Caco-2 (cell line): ENCODE measurements around the gene SKAP1. TPM values are rescaled to one million over a fixed set of nuclear protein-coding genes. Genes with fewer than 3 reads are reported as not detected.
"Not testable (repeated sequence)": the region's sequence is repeated elsewhere in the genome, so short reads cannot be mapped to it uniquely, and the experiment has no call there.

ENCODE experiments used
- BruUV-seq: library from RNA; stranded (reverse); fragments of 400-500 nt; replicated peaks from 2 replicates; lab custom pipeline; 2021; lab: Mats Ljungman, UMichigan
- CTCF ChIA-PET: fragments of 300-600 bp; sonication (Branson Sonifier 250); formaldehyde crosslinking; loops from one replicate; lab custom pipeline; 2022; ENCODE audit warnings: antibody characterized with exemption; lab: Charles Lee
- POLR2A ChIA-PET: fragments of 300-600 bp; sonication (Branson Sonifier 250); formaldehyde crosslinking; loops from one replicate; lab custom pipeline; 2022; ENCODE audit warnings: antibody characterized with exemption; lab: Charles Lee
- DNase-seq, 2 experiments: peaks; one replicate each; pipeline versions ENCODE4 v3.0.0 to v3.0.0-alpha.2; 2020 to 2022
- H3K27me3 ChIP-seq: replicated peaks from 2 replicates; pipeline ENCODE4 v1.6.0; 2011; ENCODE audit warnings: low read length; ENCODE audit not compliant: control insufficient read depth, insufficient read depth
- H3K36me3 ChIP-seq: 2 replicates; pipeline ENCODE4 v1.5.1; 2011; ENCODE audit warnings: low read length; ENCODE audit not compliant: control insufficient read depth, insufficient read depth
- H3K4me1 ChIP-seq: fragments of 250-450 bp; sonication (Bioruptor Pico); 2 replicates; pipeline ENCODE4 v1.5.1; 2020; ENCODE audit warnings: mild to moderate bottlenecking
- H3K4me3 ChIP-seq: 2 replicates; pipeline ENCODE4 v1.5.1; 2011; ENCODE audit warnings: low read depth, mild to moderate bottlenecking, control low read depth, low read length
- H3K9me3 ChIP-seq: fragments of 250-450 bp; sonication (Bioruptor Pico); 2 replicates; pipeline ENCODE4 v1.5.1; 2020; ENCODE audit warnings: mild to moderate bottlenecking, moderate library complexity
- H3K27ac Mint-ChIP-seq: one replicate; pipeline ENCODE4 v1.8.0; 2022; ENCODE audit warnings: mixed read lengths; ENCODE audit not compliant: unreplicated experiment
- H3K27me3 Mint-ChIP-seq: one replicate; pipeline ENCODE4 v1.8.0; 2022; ENCODE audit warnings: mixed read lengths; ENCODE audit not compliant: insufficient read depth, unreplicated experiment
- H3K36me3 Mint-ChIP-seq: one replicate; pipeline ENCODE4 v1.8.0; 2022; ENCODE audit warnings: mild to moderate bottlenecking, mixed read lengths; ENCODE audit not compliant: insufficient read depth, unreplicated experiment
- H3K4me1 Mint-ChIP-seq: one replicate; pipeline ENCODE4 v1.8.0; 2022; ENCODE audit warnings: low read depth, mixed read lengths; ENCODE audit not compliant: unreplicated experiment
- H3K4me3 Mint-ChIP-seq: one replicate; pipeline ENCODE4 v1.8.0; 2022; ENCODE audit warnings: mild to moderate bottlenecking, moderate library complexity, mixed read lengths; ENCODE audit not compliant: unreplicated experiment
- H3K9me3 Mint-ChIP-seq: one replicate; pipeline ENCODE4 v1.8.0; 2022; ENCODE audit warnings: mixed read lengths; ENCODE audit not compliant: unreplicated experiment
- CTCF ChIP-seq, 2 experiments: fragments of 200-600 bp in 1 of 2; IDR thresholded peaks; 1 replicate in 1 of 2; 2 replicates in 1 of 2; pipeline versions ENCODE4 v1.5.1 to v1.8.0; 2011 to 2022; ENCODE audit warnings: antibody characterized with exemption in 1 of 2, control low read depth in 1 of 2, inconsistent platforms in 1 of 2, low read depth in 1 of 2, low read length in 1 of 2, mild to moderate bottlenecking in 1 of 2, moderate library complexity in 1 of 2; ENCODE audit not compliant: insufficient read depth in 1 of 2, severe bottlenecking in 1 of 2, unreplicated experiment in 1 of 2
- intact Hi-C: fragments of 100-400 bp; cut with micrococcal nuclease; formaldehyde crosslinking; loops from one replicate; pipeline ENCODE4 v1.10.0; 2022; ENCODE audit not compliant: unreplicated experiment
- total RNA-seq: library from RNA; stranded (reverse); gene quantifications from 2 replicates; pipeline ENCODE4 v1.2.3, GENCODE V29; 2022

Gene SKAP1
- total RNA-seq, 1 experiment from 2014 or later = 0.70 TPM

GRCh38 chr17:48209973-48210372, 220.0 kb downstream of the SKAP1 start:
- Mint-ChIP-seq H3K36me3 (no peaks in the 10 kb centered on the region), H3K9me3 (no peaks in the 10 kb centered on the region), H3K4me3 (no peak overlapping the region), H3K27me3 (peaks cover 3% of the 10 kb centered on the region), H3K4me1 (no peaks in the 10 kb centered on the region), H3K27ac (no peak overlapping the region)
- Histone ChIP-seq H3K4me3 (no peak overlapping the region), H3K9me3 (no peaks in the 10 kb centered on the region), H3K4me1 (no peaks in the 10 kb centered on the region), H3K27me3 (no peaks in the 10 kb centered on the region), H3K36me3 (no peaks in the 10 kb centered on the region)
- TF ChIP-seq CTCF (IDR thresholded peaks at IDR 0.05; ENCODE audit: insufficient read depth in 1 of 2, low read depth in 1 of 2, low read length in 1 of 2, severe bottlenecking in 1 of 2, unreplicated experiment in 1 of 2) = no peak
- BruUV-seq = no TSS peak
- POLR2A ChIA-PET = no interaction called here
- CTCF ChIA-PET = interaction anchor here (0.9 kb wide), 1 partner anchor 50 kb away, joined by 3 read pairs; no protein-coding TSS in a partner anchor
- intact Hi-C loops = no loop called here
- no peak for DNase-seq

- Mint-ChIP-seq H3K36me3 (no peaks in the 10 kb centered on the region), H3K27ac (no peak overlapping the region), H3K9me3 (no peaks in the 10 kb centered on the region), H3K4me1 (no peaks in the 10 kb centered on the region), H3K4me3 (no peak overlapping the region), H3K27me3 (peaks cover 4% of the 10 kb centered on the region)
- Histone ChIP-seq H3K9me3 (no peaks in the 10 kb centered on the region), H3K4me1 (no peaks in the 10 kb centered on the region), H3K36me3 (no peaks in the 10 kb centered on the region), H3K27me3 (no peaks in the 10 kb centered on the region), H3K4me3 (no peak overlapping the region)
- no TSS peak for BruUV-seq
- TF ChIP-seq CTCF (IDR thresholded peaks at IDR 0.05; ENCODE audit: insufficient read depth in 1 of 2, low read depth in 1 of 2, low read length in 1 of 2, severe bottlenecking in 1 of 2, unreplicated experiment in 1 of 2) = no peak
- intact Hi-C loops = no loop called here
- ChIA-PET CTCF (interaction anchor here (0.7 kb wide), 1 partner anchor 28 kb away, joined by 3 read pairs; no protein-coding TSS in a partner anchor), POLR2A (no interaction called here)
- DNase-seq = no peak
Observed at GRCh38 chr17:48207776-48208544, 222.1 kb downstream of the SKAP1 start.

GRCh38 chr17:48207036-48207435, 223.0 kb downstream of the SKAP1 start:
- H3K9me3 ChIP-seq, DNase-seq, H3K4me3 Mint-ChIP-seq, H3K4me1 ChIP-seq, H3K9me3 Mint-ChIP-seq, H3K36me3 Mint-ChIP-seq, POLR2A ChIA-PET, H3K27ac Mint-ChIP-seq, BruUV-seq, H3K27me3 ChIP-seq, H3K36me3 ChIP-seq, H3K4me1 Mint-ChIP-seq, H3K4me3 ChIP-seq, H3K27me3 Mint-ChIP-seq, intact Hi-C loops: not testable (repeated sequence)
- CTCF ChIA-PET = interaction anchor here (0.7 kb wide), 2 partner anchors 14 to 27 kb away, joined by 3 to 6 read pairs; no protein-coding TSS in a partner anchor
